HEK293 (cell line): ENCODE measurements around the gene TRAF5.
A peak's percentile ranks its signal among the peaks of the same experiment; 100 is the strongest.

Experiments
- CTCF ChIA-PET: fragments of 350-600 bp; formaldehyde crosslinking; extraction: SDS; loops from one replicate; lab custom pipeline; 2021; ENCODE audit warnings: antibody characterized with exemption; lab: Yijun Ruan, JAX
- POLR2A ChIA-PET: fragments of 300-600 bp; formaldehyde crosslinking; extraction: SDS; loops from one replicate; lab custom pipeline; 2020; ENCODE audit warnings: antibody characterized with exemption, inconsistent platforms; lab: Yijun Ruan, JAX
- H3K27ac ChIP-seq: fragments of 200-500 bp; sonication (Bioruptor generic); 2 replicates; pipeline ENCODE4 v1.5.1; 2014; ENCODE audit warnings: low read depth, low read length, control low read depth, inconsistent platforms; ENCODE audit errors: extremely low read depth
- H3K36me3 ChIP-seq, 2 experiments: fragments of 200-500 bp in 1 of 2; sonication (Bioruptor generic) in 1 of 2; 1 replicate in 1 of 2; 2 replicates in 1 of 2; pipeline ENCODE4 v1.5.1; 2014 to 2017; ENCODE audit warnings: inconsistent platforms in 2 of 2, low read length in 2 of 2; ENCODE audit not compliant: control insufficient read depth in 2 of 2, insufficient read depth in 1 of 2
- H3K4me1 ChIP-seq: fragments of 200-500 bp; sonication (Bioruptor generic); 2 replicates; pipeline ENCODE4 v1.5.1; 2014; ENCODE audit warnings: mild to moderate bottlenecking, low read length, inconsistent platforms; ENCODE audit not compliant: control insufficient read depth, insufficient read depth
- H3K4me3 ChIP-seq: 2 replicates; pipeline ENCODE4 v1.5.1; 2011; ENCODE audit warnings: low read depth, mild to moderate bottlenecking, control low read depth, low read length, moderate library complexity
- H3K9me3 ChIP-seq: fragments of 200-500 bp; sonication (Bioruptor generic); 2 replicates; pipeline ENCODE4 v1.5.1; 2014; ENCODE audit warnings: low read depth, low read length, inconsistent platforms; ENCODE audit not compliant: control insufficient read depth, insufficient read depth
- GLIS2 ChIP-seq: fragments of 450-650 bp; formaldehyde crosslinking; IDR thresholded peaks from 2 replicates; pipeline ENCODE4 v1.5.1; 2016; ENCODE audit warnings: missing biosample characterization, missing genetic modification characterization
- HOXD13 ChIP-seq: sonication (generic); formaldehyde crosslinking; IDR thresholded peaks from 2 replicates; pipeline ENCODE4 v1.8.0; 2022; ENCODE audit warnings: missing genetic modification reagents, borderline replicate concordance
- KLF10 ChIP-seq: fragments of 450-650 bp; IDR thresholded peaks from 2 replicates; pipeline ENCODE4 v1.5.1; 2018; ENCODE audit warnings: missing biosample characterization, mild to moderate bottlenecking, missing genetic modification characterization
- KLF7 ChIP-seq: fragments of 450-650 bp; formaldehyde crosslinking; IDR thresholded peaks from 2 replicates; pipeline ENCODE4 v1.5.1; 2016; ENCODE audit warnings: missing biosample characterization, missing genetic modification characterization, borderline replicate concordance
- SP2 ChIP-seq: fragments of 450-650 bp; formaldehyde crosslinking; IDR thresholded peaks from 2 replicates; pipeline ENCODE4 v1.5.1; 2016; ENCODE audit warnings: missing biosample characterization, missing genetic modification characterization
- ZFHX2 ChIP-seq: fragments of 450-650 bp; formaldehyde crosslinking; conservative IDR thresholded peaks from 2 replicates; pipeline ENCODE4 v1.5.1; 2016; ENCODE audit warnings: missing biosample characterization, missing genetic modification characterization
- ZNF157 ChIP-seq: fragments of 450-650 bp; formaldehyde crosslinking; IDR thresholded peaks from 2 replicates; pipeline ENCODE4 v1.5.1; 2016; ENCODE audit warnings: missing biosample characterization, missing genetic modification characterization
- ZNF169 ChIP-seq: fragments of 450-650 bp; formaldehyde crosslinking; IDR thresholded peaks from 2 replicates; pipeline ENCODE4 v1.5.1; 2016; ENCODE audit warnings: missing biosample characterization, missing genetic modification characterization
- ZNF24 ChIP-seq: fragments of 450-650 bp; formaldehyde crosslinking; IDR thresholded peaks from 2 replicates; pipeline ENCODE4 v1.5.1; 2016; ENCODE audit warnings: missing biosample characterization, missing genetic modification characterization
- ZNF366 ChIP-seq: fragments of 450-650 bp; formaldehyde crosslinking; conservative IDR thresholded peaks from 2 replicates; pipeline ENCODE4 v1.5.1; 2016; ENCODE audit warnings: missing biosample characterization, missing genetic modification characterization
- ZNF48 ChIP-seq: fragments of 450-650 bp; formaldehyde crosslinking; IDR thresholded peaks from 2 replicates; pipeline ENCODE4 v1.5.1; 2016; ENCODE audit warnings: missing biosample characterization, missing genetic modification characterization
- ZNF549 ChIP-seq: fragments of 450-650 bp; IDR thresholded peaks from 2 replicates; pipeline ENCODE4 v1.5.1; 2018; ENCODE audit warnings: missing biosample characterization, missing genetic modification characterization, mild to moderate bottlenecking, inconsistent platforms, moderate library complexity
- ZNF600 ChIP-seq: fragments of 450-650 bp; formaldehyde crosslinking; IDR thresholded peaks from 2 replicates; pipeline ENCODE4 v1.5.1; 2016; ENCODE audit warnings: missing biosample characterization, missing genetic modification characterization
- ZNF621 ChIP-seq: fragments of 450-650 bp; formaldehyde crosslinking; IDR thresholded peaks from 2 replicates; pipeline ENCODE4 v1.5.1; 2017; ENCODE audit warnings: missing biosample characterization, missing genetic modification characterization
- ZNF747 ChIP-seq: fragments of 450-650 bp; formaldehyde crosslinking; IDR thresholded peaks from 2 replicates; pipeline ENCODE4 v1.5.1; 2016; ENCODE audit warnings: missing biosample characterization, missing genetic modification characterization
- ZNF843 ChIP-seq: fragments of 450-650 bp; formaldehyde crosslinking; IDR thresholded peaks from 2 replicates; pipeline ENCODE4 v1.5.1; 2016; ENCODE audit warnings: missing biosample characterization, missing genetic modification characterization
- TF ChIP-seq, protein P1 (sequence below): fragments of 450-650 bp; formaldehyde crosslinking; IDR thresholded peaks from 2 replicates; pipeline ENCODE4 v1.5.1; 2016; ENCODE audit warnings: missing biosample characterization, missing genetic modification characterization, borderline replicate concordance
- TF ChIP-seq, protein P2 (sequence below): fragments of 450-650 bp; formaldehyde crosslinking; IDR thresholded peaks from 2 replicates; pipeline ENCODE4 v1.5.1; 2016; ENCODE audit warnings: missing biosample characterization, missing genetic modification characterization, low read depth
- TF ChIP-seq, protein P3 (sequence below): IDR thresholded peaks from 2 replicates; pipeline ENCODE4 v1.6.1; 2011; ENCODE audit warnings: mild to moderate bottlenecking, low read depth, low read length, borderline replicate concordance
- TF ChIP-seq, protein P4 (sequence below): fragments of 450-650 bp; formaldehyde crosslinking; conservative IDR thresholded peaks from 2 replicates; pipeline ENCODE4 v1.5.1; 2016; ENCODE audit warnings: low read depth, missing biosample characterization, missing genetic modification characterization

Gene TRAF5

DNA sequence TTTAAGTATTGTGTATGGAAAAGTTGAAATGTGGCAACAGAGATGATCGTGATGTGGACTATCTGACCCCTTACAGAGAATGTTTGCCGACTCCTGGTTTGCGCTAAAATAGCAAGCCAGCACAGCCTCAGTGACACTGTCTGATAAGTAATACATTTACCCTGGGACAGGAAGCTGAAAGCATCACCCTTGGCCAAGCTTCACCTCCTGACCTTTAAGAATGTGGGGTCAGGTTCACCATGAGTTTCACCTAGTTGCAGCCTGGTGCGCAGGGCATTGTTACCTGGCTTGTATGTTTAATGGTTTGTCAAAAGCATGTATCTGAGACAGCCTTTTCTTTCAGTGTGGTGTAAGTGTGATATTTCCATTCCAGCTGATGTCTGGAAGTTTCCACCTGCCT lies 29.2 kb downstream of the TRAF5 start (continued):
- no peak for TF ChIP-seq ZNF600 (tag by site-specific recombination)
- TF ChIP-seq, protein P1, sequence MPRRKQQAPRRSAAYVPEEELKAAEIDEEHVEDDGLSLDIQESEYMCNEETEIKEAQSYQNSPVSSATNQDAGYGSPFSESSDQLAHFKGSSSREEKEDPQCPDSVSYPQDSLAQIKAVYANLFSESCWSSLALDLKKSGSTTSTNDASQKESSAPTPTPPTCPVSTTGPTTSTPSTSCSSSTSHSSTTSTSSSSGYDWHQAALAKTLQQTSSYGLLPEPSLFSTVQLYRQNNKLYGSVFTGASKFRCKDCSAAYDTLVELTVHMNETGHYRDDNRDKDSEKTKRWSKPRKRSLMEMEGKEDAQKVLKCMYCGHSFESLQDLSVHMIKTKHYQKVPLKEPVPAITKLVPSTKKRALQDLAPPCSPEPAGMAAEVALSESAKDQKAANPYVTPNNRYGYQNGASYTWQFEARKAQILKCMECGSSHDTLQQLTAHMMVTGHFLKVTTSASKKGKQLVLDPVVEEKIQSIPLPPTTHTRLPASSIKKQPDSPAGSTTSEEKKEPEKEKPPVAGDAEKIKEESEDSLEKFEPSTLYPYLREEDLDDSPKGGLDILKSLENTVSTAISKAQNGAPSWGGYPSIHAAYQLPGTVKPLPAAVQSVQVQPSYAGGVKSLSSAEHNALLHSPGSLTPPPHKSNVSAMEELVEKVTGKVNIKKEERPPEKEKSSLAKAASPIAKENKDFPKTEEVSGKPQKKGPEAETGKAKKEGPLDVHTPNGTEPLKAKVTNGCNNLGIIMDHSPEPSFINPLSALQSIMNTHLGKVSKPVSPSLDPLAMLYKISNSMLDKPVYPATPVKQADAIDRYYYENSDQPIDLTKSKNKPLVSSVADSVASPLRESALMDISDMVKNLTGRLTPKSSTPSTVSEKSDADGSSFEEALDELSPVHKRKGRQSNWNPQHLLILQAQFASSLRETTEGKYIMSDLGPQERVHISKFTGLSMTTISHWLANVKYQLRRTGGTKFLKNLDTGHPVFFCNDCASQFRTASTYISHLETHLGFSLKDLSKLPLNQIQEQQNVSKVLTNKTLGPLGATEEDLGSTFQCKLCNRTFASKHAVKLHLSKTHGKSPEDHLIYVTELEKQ (tag by site-specific recombination): no peak
- TF ChIP-seq, protein P2, sequence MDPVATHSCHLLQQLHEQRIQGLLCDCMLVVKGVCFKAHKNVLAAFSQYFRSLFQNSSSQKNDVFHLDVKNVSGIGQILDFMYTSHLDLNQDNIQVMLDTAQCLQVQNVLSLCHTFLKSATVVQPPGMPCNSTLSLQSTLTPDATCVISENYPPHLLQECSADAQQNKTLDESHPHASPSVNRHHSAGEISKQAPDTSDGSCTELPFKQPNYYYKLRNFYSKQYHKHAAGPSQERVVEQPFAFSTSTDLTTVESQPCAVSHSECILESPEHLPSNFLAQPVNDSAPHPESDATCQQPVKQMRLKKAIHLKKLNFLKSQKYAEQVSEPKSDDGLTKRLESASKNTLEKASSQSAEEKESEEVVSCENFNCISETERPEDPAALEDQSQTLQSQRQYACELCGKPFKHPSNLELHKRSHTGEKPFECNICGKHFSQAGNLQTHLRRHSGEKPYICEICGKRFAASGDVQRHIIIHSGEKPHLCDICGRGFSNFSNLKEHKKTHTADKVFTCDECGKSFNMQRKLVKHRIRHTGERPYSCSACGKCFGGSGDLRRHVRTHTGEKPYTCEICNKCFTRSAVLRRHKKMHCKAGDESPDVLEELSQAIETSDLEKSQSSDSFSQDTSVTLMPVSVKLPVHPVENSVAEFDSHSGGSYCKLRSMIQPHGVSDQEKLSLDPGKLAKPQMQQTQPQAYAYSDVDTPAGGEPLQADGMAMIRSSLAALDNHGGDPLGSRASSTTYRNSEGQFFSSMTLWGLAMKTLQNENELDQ: no peak

DNA sequence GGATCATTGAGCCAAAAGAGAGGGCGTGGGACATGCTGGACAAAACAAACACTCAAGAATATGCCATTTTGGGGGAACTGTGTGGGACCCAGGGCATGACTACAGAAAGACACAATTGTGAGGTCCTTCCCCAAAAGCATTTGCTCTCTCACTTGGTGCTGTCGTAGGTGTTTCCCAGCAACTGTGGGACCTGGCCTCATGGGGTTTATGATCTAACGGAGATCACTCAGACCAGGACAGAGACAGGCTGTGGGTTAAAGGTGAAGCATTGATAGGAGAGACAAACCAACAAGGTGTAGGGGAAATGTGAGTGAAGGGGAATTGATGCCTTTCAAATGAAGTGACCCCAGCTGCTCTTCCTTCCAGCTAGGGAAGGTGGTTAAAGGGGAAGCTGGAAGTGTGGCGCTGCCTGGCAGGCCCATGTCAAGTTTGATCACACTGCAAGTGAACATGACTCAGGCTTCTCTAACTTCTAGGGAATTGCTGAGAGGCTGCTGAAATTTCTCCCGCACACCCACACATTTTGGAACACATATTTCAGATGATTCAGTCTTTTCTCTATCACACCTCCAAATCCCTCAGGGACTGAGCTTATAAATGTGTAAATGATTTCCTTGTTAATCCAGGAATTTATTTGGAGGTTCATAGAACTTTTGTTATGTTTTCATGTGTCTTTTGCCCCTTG lies 30.2 kb downstream of the TRAF5 start:
- Histone ChIP-seq H3K9me3 (no peaks in the 10 kb centered on the region), H3K27ac (no peak overlapping the region), H3K36me3 (peaks cover 4 to 42% of the 10 kb centered on the region in 2 experiments; a peak in 2 of 3 replicates), H3K4me1 (no peaks in the 10 kb centered on the region), H3K4me3 (no peak overlapping the region)
- TF ChIP-seq ZNF747 (tag by site-specific recombination): no peak
- peak; percentile 30 for TF ChIP-seq ZFHX2 (tag by site-specific recombination)
- CTCF ChIA-PET: interaction anchor here (1.0 to 1.2 kb wide), 3 partner anchors 10 to 121 kb away, joined by 3 to 4 read pairs (median 3); no protein-coding TSS in a partner anchor
- POLR2A ChIA-PET: no interaction called here

DNA sequence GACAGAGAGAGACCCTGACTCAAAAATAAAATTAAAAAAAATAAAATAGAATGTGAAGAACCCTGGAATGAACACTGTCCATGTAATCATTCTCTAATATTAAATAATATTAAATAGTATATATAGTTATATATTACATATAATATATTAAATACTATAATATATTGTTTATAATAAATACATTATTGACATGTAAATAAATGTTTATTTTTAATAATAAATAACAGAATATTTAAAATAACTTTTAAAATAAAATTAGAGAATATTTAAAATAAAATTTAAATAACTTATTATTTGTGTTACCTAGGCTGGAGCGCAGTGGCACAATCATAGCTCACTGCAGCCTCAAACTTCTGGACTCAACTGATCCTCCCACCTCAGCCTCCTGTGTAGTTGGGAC lies 32.1 kb downstream of the TRAF5 start:
- Histone ChIP-seq H3K4me3 (no peak overlapping the region), H3K36me3 (peaks cover 4 to 36% of the 10 kb centered on the region in 2 experiments; a peak in 2 of 3 replicates), H3K4me1 (no peaks in the 10 kb centered on the region), H3K27ac (no peak overlapping the region)
- CTCF ChIA-PET: interaction anchor here (1.2 kb wide), 1 partner anchor 35 kb away, joined by 5 read pairs; no protein-coding TSS in a partner anchor
- POLR2A ChIA-PET: no interaction called here
- TF ChIP-seq ZNF843 (no peak), KLF10 (no peak), ZNF366 (tag by site-specific recombination) (no peak), ZNF157 (no peak), ZNF621 (tag by site-specific recombination) (no peak), SP2 (tag by site-specific recombination) (no peak), ZNF169 (no peak), ZNF24 (no peak), GLIS2 (tag by site-specific recombination) (no peak), KLF7 (tag by site-specific recombination) (no peak), HOXD13 (CRISPR knock-in tag) (no peak), ZNF549 (no peak), ZNF48 (no peak)
- TF ChIP-seq, protein P3, sequence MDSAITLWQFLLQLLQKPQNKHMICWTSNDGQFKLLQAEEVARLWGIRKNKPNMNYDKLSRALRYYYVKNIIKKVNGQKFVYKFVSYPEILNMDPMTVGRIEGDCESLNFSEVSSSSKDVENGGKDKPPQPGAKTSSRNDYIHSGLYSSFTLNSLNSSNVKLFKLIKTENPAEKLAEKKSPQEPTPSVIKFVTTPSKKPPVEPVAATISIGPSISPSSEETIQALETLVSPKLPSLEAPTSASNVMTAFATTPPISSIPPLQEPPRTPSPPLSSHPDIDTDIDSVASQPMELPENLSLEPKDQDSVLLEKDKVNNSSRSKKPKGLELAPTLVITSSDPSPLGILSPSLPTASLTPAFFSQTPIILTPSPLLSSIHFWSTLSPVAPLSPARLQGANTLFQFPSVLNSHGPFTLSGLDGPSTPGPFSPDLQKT: no peak
- TF ChIP-seq, protein P4, sequence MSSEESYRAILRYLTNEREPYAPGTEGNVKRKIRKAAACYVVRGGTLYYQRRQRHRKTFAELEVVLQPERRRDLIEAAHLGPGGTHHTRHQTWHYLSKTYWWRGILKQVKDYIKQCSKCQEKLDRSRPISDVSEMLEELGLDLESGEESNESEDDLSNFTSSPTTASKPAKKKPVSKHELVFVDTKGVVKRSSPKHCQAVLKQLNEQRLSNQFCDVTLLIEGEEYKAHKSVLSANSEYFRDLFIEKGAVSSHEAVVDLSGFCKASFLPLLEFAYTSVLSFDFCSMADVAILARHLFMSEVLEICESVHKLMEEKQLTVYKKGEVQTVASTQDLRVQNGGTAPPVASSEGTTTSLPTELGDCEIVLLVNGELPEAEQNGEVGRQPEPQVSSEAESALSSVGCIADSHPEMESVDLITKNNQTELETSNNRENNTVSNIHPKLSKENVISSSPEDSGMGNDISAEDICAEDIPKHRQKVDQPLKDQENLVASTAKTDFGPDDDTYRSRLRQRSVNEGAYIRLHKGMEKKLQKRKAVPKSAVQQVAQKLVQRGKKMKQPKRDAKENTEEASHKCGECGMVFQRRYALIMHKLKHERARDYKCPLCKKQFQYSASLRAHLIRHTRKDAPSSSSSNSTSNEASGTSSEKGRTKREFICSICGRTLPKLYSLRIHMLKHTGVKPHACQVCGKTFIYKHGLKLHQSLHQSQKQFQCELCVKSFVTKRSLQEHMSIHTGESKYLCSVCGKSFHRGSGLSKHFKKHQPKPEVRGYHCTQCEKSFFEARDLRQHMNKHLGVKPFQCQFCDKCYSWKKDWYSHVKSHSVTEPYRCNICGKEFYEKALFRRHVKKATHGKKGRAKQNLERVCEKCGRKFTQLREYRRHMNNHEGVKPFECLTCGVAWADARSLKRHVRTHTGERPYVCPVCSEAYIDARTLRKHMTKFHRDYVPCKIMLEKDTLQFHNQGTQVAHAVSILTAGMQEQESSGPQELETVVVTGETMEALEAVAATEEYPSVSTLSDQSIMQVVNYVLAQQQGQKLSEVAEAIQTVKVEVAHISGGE: no peak
- TF ChIP-seq, all 188 proteins: peak for 0
- H3K9me3 ChIP-seq: no peaks in the 10 kb centered on the region
